SU-DHL-6 (cell line): ENCODE data around the gene CLEC11A.
"Not testable (repeated sequence)": the region's sequence is repeated elsewhere in the genome, so short reads cannot be mapped to it uniquely, and the experiment has no call there.

Experiments
- H2AFZ ChIP-seq: fragments of 200-600 bp; sonication (generic); 2 replicates; pipeline ENCODE4 v1.6.1; 2014; ENCODE audit warnings: low read depth, mild to moderate bottlenecking, moderate library complexity, mixed read lengths, antibody characterized with exemption, low read length; ENCODE audit not compliant: severe bottlenecking
- H3F3A ChIP-seq: fragments of 200-600 bp; shearing (Covaris generic); 2 replicates; pipeline ENCODE4 v1.6.0; 2016; ENCODE audit warnings: antibody characterized with exemption, mild to moderate bottlenecking; ENCODE audit not compliant: insufficient read depth
- H3K27ac ChIP-seq: fragments of 200-600 bp; sonication (generic); 2 replicates; pipeline ENCODE4 v1.5.1; 2016; ENCODE audit warnings: low read depth, mild to moderate bottlenecking, low read length, moderate library complexity, mixed read lengths
- H3K27me3 ChIP-seq: fragments of 200-600 bp; sonication (generic), shearing (Covaris generic); 2 replicates; pipeline ENCODE4 v1.6.0; 2014; ENCODE audit warnings: mild to moderate bottlenecking, low read length
- H3K36me3 ChIP-seq: fragments of 200-600 bp; sonication (generic); 2 replicates; pipeline ENCODE4 v1.6.1; 2014; ENCODE audit warnings: mild to moderate bottlenecking, low read length, mixed read lengths
- H3K4me2 ChIP-seq: fragments of 300-600, 200-600 bp; shearing (Covaris generic), sonication (generic); 2 replicates; pipeline ENCODE4 v1.6.0; 2014; ENCODE audit warnings: low read length, low read depth, mild to moderate bottlenecking; ENCODE audit not compliant: poor library complexity, severe bottlenecking
- H3K4me3 ChIP-seq: fragments of 200-600 bp; sonication (generic); 2 replicates; pipeline ENCODE4 v1.5.1; 2014; ENCODE audit warnings: antibody characterized with exemption, low read length, mild to moderate bottlenecking, mixed read lengths; ENCODE audit not compliant: insufficient read depth, poor library complexity, severe bottlenecking
- H3K79me2 ChIP-seq: fragments of 200-600 bp; sonication (generic); 2 replicates; pipeline ENCODE4 v1.6.1; 2014; ENCODE audit warnings: mild to moderate bottlenecking, low read length, moderate library complexity; ENCODE audit not compliant: insufficient read depth
- H3K9ac ChIP-seq: fragments of 200-600 bp; sonication (generic); 2 replicates; pipeline ENCODE4 v1.7.0; 2014; ENCODE audit warnings: mild to moderate bottlenecking, low read length
- H3K9me2 ChIP-seq: fragments of 200-600 bp; sonication (generic); replicated peaks from 2 replicates; pipeline ENCODE4 v1.6.1; 2014; ENCODE audit warnings: low read length; ENCODE audit not compliant: insufficient read depth
- H3K9me3 ChIP-seq: fragments of 200-600 bp; sonication (generic); 2 replicates; pipeline ENCODE4 v1.6.1; 2014; ENCODE audit warnings: low read length, mixed read lengths; ENCODE audit not compliant: insufficient read depth
- H4K20me1 ChIP-seq: fragments of 200-600 bp; sonication (generic); 2 replicates; pipeline ENCODE4 v1.6.1; 2014; ENCODE audit warnings: low read depth, mild to moderate bottlenecking, antibody characterized with exemption, low read length, moderate library complexity, mixed read lengths
- CTCF ChIP-seq: fragments of 200-600 bp; sonication (generic); IDR thresholded peaks from one replicate; pipeline ENCODE4 v1.5.1; 2017; ENCODE audit warnings: antibody characterized with exemption, mild to moderate bottlenecking, low read length, moderate library complexity; ENCODE audit not compliant: insufficient read depth, poor library complexity, severe bottlenecking
- EZH2phosphoT487 ChIP-seq: fragments of 200-600 bp; sonication (generic), shearing (Covaris generic); conservative IDR thresholded peaks from 2 replicates; pipeline ENCODE4 v1.6.1; 2018; ENCODE audit warnings: mild to moderate bottlenecking, antibody characterized with exemption, low read length, moderate library complexity, mixed read lengths

CLEC11A gene

DNA sequence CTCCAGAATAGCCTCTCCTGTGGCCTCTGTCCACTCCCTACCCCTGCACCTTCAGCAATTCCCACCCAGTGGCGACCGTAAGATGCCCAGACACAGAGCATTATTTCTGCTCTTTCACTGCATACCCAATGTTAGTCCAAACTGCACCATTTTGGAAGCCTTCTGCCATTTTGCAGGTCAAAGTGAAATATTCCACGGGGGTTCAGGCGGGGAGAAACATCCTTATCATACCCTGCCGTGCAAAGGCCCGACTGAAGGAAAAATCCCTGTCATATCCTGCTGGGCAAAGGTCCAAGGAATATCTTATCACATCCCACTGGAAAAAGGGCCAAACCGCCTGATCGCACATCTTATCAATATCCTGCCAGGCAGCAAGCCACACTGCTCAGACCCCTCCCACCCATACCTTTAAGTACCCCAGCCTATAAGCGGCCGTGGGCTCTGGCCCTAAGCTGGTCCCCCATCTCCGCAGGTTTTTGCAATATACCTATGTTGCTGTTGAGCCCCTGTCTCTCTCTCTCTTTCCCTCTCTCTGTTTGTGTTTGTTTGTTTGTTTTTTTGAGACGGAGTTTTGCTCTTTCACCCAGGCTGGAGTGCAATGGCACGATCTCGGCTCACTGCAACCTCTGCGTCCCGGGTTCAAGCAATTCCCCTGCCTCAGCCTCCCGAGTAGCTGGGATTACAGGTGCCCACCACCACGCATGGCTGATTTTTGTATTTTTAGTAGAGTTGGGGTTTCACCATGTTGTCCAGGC, 18.2 kb downstream of the CLEC11A start:
- TF ChIP-seq CTCF = no peak
- TF ChIP-seq EZH2phosphoT487 = no peak
- H3K27me3 ChIP-seq = no peaks in the 10 kb centered on the region
- H3K79me2 ChIP-seq = no peaks in the 10 kb centered on the region
- no peak overlapping the region for H3K27ac ChIP-seq
- H3K36me3 ChIP-seq = no peaks in the 10 kb centered on the region
- no peak overlapping the region for H3K4me3 ChIP-seq
- H4K20me1 ChIP-seq = no peaks in the 10 kb centered on the region
- H3K9me2 ChIP-seq = no peaks in the 10 kb centered on the region
- H2AFZ ChIP-seq = no peak overlapping the region
- no peaks in the 10 kb centered on the region for H3F3A ChIP-seq
- no peak overlapping the region for H3K9ac ChIP-seq
- H3K4me2 ChIP-seq = no peak overlapping the region
- H3K9me3 ChIP-seq = no peaks in the 10 kb centered on the region

- no peaks in the 10 kb centered on the region for H4K20me1 ChIP-seq
- H3K36me3 ChIP-seq = no peaks in the 10 kb centered on the region
- TF ChIP-seq CTCF = no peak
- no peak for TF ChIP-seq EZH2phosphoT487
- H3K9ac ChIP-seq = no peak overlapping the region
- H2AFZ ChIP-seq = no peak overlapping the region
- H3K27ac ChIP-seq = no peak overlapping the region
- no peak overlapping the region for H3K4me3 ChIP-seq
- no peak overlapping the region for H3K4me2 ChIP-seq
- H3K27me3 ChIP-seq = no peaks in the 10 kb centered on the region
- H3K9me3 ChIP-seq = no peaks in the 10 kb centered on the region
- H3K79me2 ChIP-seq = no peaks in the 10 kb centered on the region
- H3K9me2 ChIP-seq = no peaks in the 10 kb centered on the region
- no peaks in the 10 kb centered on the region for H3F3A ChIP-seq
These were observed 20.4 kb downstream of the CLEC11A start for GRCh38 chr19:50743537-50743936.

GRCh38 chr19:50745221-50745620, 22.1 kb downstream of the CLEC11A start:
- no peak overlapping the region for H3K27ac ChIP-seq
- H3K36me3 ChIP-seq = no peaks in the 10 kb centered on the region
- no peaks in the 10 kb centered on the region for H3K9me3 ChIP-seq
- H3K4me3 ChIP-seq = no peak overlapping the region
- H4K20me1 ChIP-seq = no peaks in the 10 kb centered on the region
- TF ChIP-seq EZH2phosphoT487 (no peak), CTCF (no peak)
- no peak overlapping the region for H3K4me2 ChIP-seq
- no peaks in the 10 kb centered on the region for H3K9me2 ChIP-seq
- no peaks in the 10 kb centered on the region for H3K79me2 ChIP-seq
- H3K27me3 ChIP-seq = no peaks in the 10 kb centered on the region
- H3K9ac ChIP-seq = no peak overlapping the region
- no peak overlapping the region for H2AFZ ChIP-seq
- no peaks in the 10 kb centered on the region for H3F3A ChIP-seq

DNA sequence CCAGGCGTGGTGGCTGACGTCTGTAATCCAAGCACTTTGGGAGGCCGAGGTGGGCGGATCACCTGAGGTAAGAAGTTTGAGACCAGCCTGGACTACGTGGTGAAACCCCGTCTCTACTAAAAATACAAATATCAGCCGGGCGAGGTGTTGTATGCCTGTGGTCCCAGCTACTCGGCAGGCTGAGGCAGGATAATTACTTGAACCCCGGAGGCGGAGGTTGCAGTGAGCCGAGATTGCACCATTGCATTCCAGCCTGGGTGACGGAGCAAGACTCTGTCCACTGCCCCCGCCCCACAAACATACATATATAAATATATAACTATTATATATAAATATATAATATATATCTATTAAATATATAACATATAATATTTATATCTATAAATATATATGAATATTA, 24.0 kb downstream of the CLEC11A start:
- H3K36me3 ChIP-seq, H2AFZ ChIP-seq, H3K79me2 ChIP-seq, H3K27me3 ChIP-seq, H3K27ac ChIP-seq, H3K4me2 ChIP-seq, H3K9me3 ChIP-seq, H3K4me3 ChIP-seq, H4K20me1 ChIP-seq, H3F3A ChIP-seq, H3K9ac ChIP-seq, H3K9me2 ChIP-seq: not testable (repeated sequence)
